Neural cell (in vitro differentiated cells): Measurements from ENCODE around the gene TSC22D3. TPM values are rescaled to one million over a fixed set of nuclear protein-coding genes. Genes with fewer than 3 reads are reported as not detected.

Experiments used
- H2AFZ ChIP-seq: fragments of 200-600, 300-800 bp; sonication (generic), shearing (Covaris generic); 2 replicates; pipeline ENCODE4 v1.6.0; 2014; ENCODE audit warnings: low read depth, mild to moderate bottlenecking, antibody characterized with exemption, low read length, moderate library complexity
- H3F3A ChIP-seq: fragments of 200-600 bp; shearing (Covaris generic); 2 replicates; pipeline ENCODE4 v1.6.1; 2016; ENCODE audit warnings: mild to moderate bottlenecking, moderate library complexity, mixed read lengths, antibody characterized with exemption, low read length; ENCODE audit not compliant: insufficient read depth, poor library complexity, severe bottlenecking
- H3K27ac ChIP-seq: fragments of 200-600, 300-800 bp; sonication (generic), shearing (Covaris generic); 2 replicates; pipeline ENCODE4 v1.5.1; 2014; ENCODE audit warnings: mild to moderate bottlenecking, low read length, moderate library complexity
- H3K27me3 ChIP-seq: fragments of 300-800, 200-600 bp; sonication (generic), shearing (Covaris generic); 2 replicates; pipeline ENCODE4 v1.6.0; 2014; ENCODE audit warnings: mild to moderate bottlenecking, low read depth, low read length, moderate library complexity; ENCODE audit not compliant: insufficient read depth
- H3K36me3 ChIP-seq: fragments of 300-800, 200-600 bp; sonication (generic), shearing (Covaris generic); 2 replicates; pipeline ENCODE4 v1.5.1; 2014; ENCODE audit warnings: mild to moderate bottlenecking, antibody characterized with exemption, low read length, moderate library complexity; ENCODE audit not compliant: insufficient read depth
- H3K4me2 ChIP-seq: fragments of 300-800, 200-600 bp; sonication (generic), shearing (Covaris generic); 2 replicates; pipeline ENCODE4 v1.6.0; 2014; ENCODE audit warnings: mild to moderate bottlenecking, low read length
- H3K4me3 ChIP-seq: fragments of 300-800, 200-600 bp; sonication (generic), shearing (Covaris generic); 2 replicates; pipeline ENCODE4 v1.5.1; 2014; ENCODE audit warnings: mild to moderate bottlenecking, low read length, moderate library complexity
- H3K79me2 ChIP-seq: fragments of 200-600 bp; shearing (Covaris generic); replicated peaks from 2 replicates; pipeline ENCODE4 v1.6.0; 2014; ENCODE audit warnings: mild to moderate bottlenecking, low read length, moderate library complexity; ENCODE audit not compliant: insufficient read depth
- H3K9ac ChIP-seq: fragments of 300-800, 200-600 bp; sonication (generic), shearing (Covaris generic); 2 replicates; pipeline ENCODE4 v1.6.1; 2016; ENCODE audit warnings: mild to moderate bottlenecking, low read length, mixed read lengths
- H3K9me2 ChIP-seq: fragments of 200-600 bp; shearing (Covaris generic); 2 replicates; pipeline ENCODE4 v1.6.1; 2016; ENCODE audit warnings: mild to moderate bottlenecking, low read length, mixed read lengths; ENCODE audit not compliant: insufficient read depth
- H3K9me3 ChIP-seq: fragments of 200-600, 300-800 bp; sonication (generic), shearing (Covaris generic); 2 replicates; pipeline ENCODE4 v1.6.1; 2016; ENCODE audit warnings: mild to moderate bottlenecking, mixed run types, low read length, moderate library complexity, mixed read lengths
- H4K20me1 ChIP-seq: fragments of 200-600 bp; shearing (Covaris generic); 2 replicates; pipeline ENCODE4 v1.6.1; 2016; ENCODE audit warnings: mild to moderate bottlenecking, mixed run types; ENCODE audit not compliant: insufficient read depth
- CTCF ChIP-seq: fragments of 450-650 bp; IDR thresholded peaks from 2 replicates; pipeline ENCODE4 v1.5.1; 2014; ENCODE audit warnings: antibody characterized with exemption, mild to moderate bottlenecking, moderate library complexity; ENCODE audit not compliant: poor library complexity, severe bottlenecking
- EP300 ChIP-seq: fragments of 450-650 bp; conservative IDR thresholded peaks from 2 replicates; pipeline ENCODE4 v1.6.1; 2014; ENCODE audit warnings: antibody characterized with exemption, mild to moderate bottlenecking, moderate library complexity; ENCODE audit not compliant: poor library complexity, severe bottlenecking
- EZH2 ChIP-seq: fragments of 200-600, 300-800 bp; shearing (Covaris generic), sonication (generic); IDR thresholded peaks from 2 replicates; pipeline ENCODE4 v1.6.1; 2014; ENCODE audit warnings: antibody characterized with exemption, low read length, borderline replicate concordance, mild to moderate bottlenecking; ENCODE audit not compliant: insufficient read depth, poor library complexity, severe bottlenecking
- MXI1 ChIP-seq: fragments of 450-650 bp; conservative IDR thresholded peaks from 2 replicates; pipeline ENCODE4 v1.6.1; 2014; ENCODE audit warnings: antibody characterized with exemption, mild to moderate bottlenecking; ENCODE audit not compliant: poor library complexity, severe bottlenecking
- POLR2AphosphoS5 ChIP-seq: IDR thresholded peaks from 2 replicates; pipeline ENCODE4 v1.6.1; 2012
- RAD21 ChIP-seq: fragments of 450-650 bp; conservative IDR thresholded peaks from 2 replicates; pipeline ENCODE4 v1.6.1; 2014; ENCODE audit warnings: antibody characterized with exemption, mild to moderate bottlenecking, moderate library complexity
- REST ChIP-seq: IDR thresholded peaks from 2 replicates; pipeline ENCODE4 v1.6.1; 2012; ENCODE audit warnings: borderline replicate concordance
- SMC3 ChIP-seq: fragments of 450-650 bp; conservative IDR thresholded peaks from 2 replicates; pipeline ENCODE4 v1.6.1; 2014; ENCODE audit warnings: antibody characterized with exemption, mild to moderate bottlenecking, moderate library complexity; ENCODE audit not compliant: poor library complexity
- TAF1 ChIP-seq: IDR thresholded peaks from 2 replicates; pipeline ENCODE4 v1.6.1; 2012; ENCODE audit warnings: low read depth
- polyA plus RNA-seq: library from polyadenylated mRNA; depleted of rRNA; stranded (reverse); fragments of >200 nt; gene quantifications from 2 replicates; pipeline ENCODE4 v1.2.3, GENCODE V29; 2014

TSC22D3 gene
- polyA plus RNA-seq, 1 donor from 2014 or later: 96.8 TPM

GRCh38 chrX:107708762-107709161 lies 66.8 kb downstream of the TSC22D3 start:
- no peaks in the 10 kb centered on the region for H4K20me1 ChIP-seq
- no peaks in the 10 kb centered on the region for H3K79me2 ChIP-seq
- H3K36me3 ChIP-seq: no peaks in the 10 kb centered on the region
- no peak overlapping the region for H3K4me2 ChIP-seq
- TF ChIP-seq POLR2AphosphoS5 (no peak), MXI1 (no peak), RAD21 (no peak), TAF1 (no peak), CTCF (no peak)
- H3F3A ChIP-seq: no peaks in the 10 kb centered on the region
- no peaks in the 10 kb centered on the region for H3K9me3 ChIP-seq
- no peak overlapping the region for H3K27ac ChIP-seq
- no peak overlapping the region for H3K9ac ChIP-seq
- no peaks in the 10 kb centered on the region for H3K27me3 ChIP-seq
- no peak overlapping the region for H3K4me3 ChIP-seq
- H2AFZ ChIP-seq: no peak overlapping the region
- H3K9me2 ChIP-seq: no peaks in the 10 kb centered on the region

- no peaks in the 10 kb centered on the region for H3K36me3 ChIP-seq
- H2AFZ ChIP-seq: no peak overlapping the region
- H3K9me2 ChIP-seq: no peaks in the 10 kb centered on the region
- H3K79me2 ChIP-seq: no peaks in the 10 kb centered on the region
- no peaks in the 10 kb centered on the region for H3K27me3 ChIP-seq
- H3K4me2 ChIP-seq: no peak overlapping the region
- H4K20me1 ChIP-seq: no peaks in the 10 kb centered on the region
- no peak overlapping the region for H3K9ac ChIP-seq
- TF ChIP-seq REST: no peak
- TF ChIP-seq SMC3: no peak
- no peak for TF ChIP-seq RAD21
- TF ChIP-seq POLR2AphosphoS5: no peak
- TF ChIP-seq EZH2: no peak
- no peak for TF ChIP-seq MXI1
- no peak for TF ChIP-seq CTCF
- TF ChIP-seq EP300: no peak
- no peak for TF ChIP-seq TAF1
- no peak overlapping the region for H3K4me3 ChIP-seq
- H3K27ac ChIP-seq: no peak overlapping the region
- no peaks in the 10 kb centered on the region for H3K9me3 ChIP-seq
- no peaks in the 10 kb centered on the region for H3F3A ChIP-seq
These were observed 67.7 kb downstream of the TSC22D3 start for GRCh38 chrX:107707866-107708265.
